NCI-H510A treated with DMSO at 0.1 percent for 48 hours (cell line): ENCODE results near the gene SLC25A15.
"Not testable (repeated sequence)": the region's sequence is repeated elsewhere in the genome, so short reads cannot be mapped to it uniquely, and the experiment has no call there.

ENCODE experiments used
- DNase-seq: peaks from one replicate; lab custom pipeline; 2025; lab: John Stamatoyannopoulos, UW

The SLC25A15 gene

DNA sequence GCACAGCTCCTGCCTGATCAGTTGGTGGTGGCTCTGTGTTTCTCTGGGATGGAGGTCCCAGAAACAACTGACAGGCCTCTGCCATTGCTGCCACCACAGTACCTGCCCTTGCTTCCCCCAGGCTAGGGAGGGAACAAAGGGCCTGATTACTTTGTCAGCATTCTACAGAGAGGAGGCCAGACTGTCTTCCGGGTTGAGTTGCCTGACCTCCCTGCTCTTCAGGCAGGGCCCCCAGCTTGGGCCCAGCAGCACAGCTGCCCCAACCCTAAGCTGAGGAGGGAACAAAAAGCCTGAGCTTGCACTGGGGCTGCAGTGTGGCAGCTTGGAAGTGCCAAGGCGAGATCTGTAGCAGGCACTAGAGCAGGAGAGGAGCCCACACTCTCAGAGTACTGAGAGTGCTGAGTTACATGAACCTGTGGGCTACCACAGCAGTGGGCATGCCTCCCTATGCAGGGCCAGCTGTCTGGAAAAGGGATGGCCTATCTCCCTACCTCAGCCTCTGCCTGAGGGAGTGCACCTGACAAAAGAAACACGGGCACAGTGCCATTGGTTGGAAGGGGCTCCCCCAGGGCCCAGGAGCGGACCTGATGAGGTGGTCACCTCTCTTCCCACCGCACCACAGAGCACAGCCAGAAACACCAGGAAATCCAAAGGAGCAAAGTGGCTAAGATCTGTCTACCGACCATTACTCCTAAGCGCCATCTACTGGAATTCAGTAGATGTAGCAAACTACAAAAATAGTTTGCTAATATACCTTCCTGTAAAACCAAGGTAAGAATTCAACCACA is 24.4 kb downstream of the SLC25A15 start:
- no peak for DNase-seq

DNA sequence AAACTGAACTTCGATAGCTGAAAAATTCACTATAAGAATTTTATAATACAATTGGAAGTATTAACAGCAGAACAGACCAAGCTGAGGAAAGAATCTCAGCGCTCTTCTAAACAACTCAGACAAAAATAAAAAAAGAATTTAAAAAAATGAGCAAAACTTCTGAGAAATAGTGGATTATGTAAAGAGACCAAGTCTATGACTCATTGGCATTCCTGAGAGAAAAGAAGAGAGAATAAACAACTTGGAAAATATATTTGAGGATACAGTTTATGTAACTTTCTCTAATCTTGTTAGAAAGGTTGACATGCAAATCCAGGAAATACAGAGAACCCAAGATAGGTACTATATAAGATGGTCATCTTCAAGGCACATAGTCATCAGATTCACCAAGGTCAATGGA is 25.4 kb downstream of the SLC25A15 start:
- DNase-seq, result no peak

DNA sequence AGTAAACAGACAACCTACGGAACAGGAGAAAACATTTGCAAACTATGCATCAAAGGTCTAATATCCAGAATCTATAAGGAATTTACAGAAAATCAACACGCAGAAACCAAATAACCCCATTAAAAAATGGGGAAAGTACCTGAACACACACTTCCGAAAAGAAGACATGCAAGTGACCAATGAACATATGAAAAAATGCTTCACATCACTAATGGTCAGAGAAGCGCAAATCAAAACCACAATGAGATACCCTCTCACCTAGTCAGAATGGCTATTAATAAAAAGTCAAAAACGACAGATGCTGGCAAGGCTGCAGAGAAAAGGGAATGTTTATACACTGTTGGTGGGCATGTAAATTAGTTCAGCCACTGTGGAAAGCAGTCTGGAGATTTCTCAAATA is 29.5 kb downstream of the SLC25A15 start:
- no peak for DNase-seq

DNA sequence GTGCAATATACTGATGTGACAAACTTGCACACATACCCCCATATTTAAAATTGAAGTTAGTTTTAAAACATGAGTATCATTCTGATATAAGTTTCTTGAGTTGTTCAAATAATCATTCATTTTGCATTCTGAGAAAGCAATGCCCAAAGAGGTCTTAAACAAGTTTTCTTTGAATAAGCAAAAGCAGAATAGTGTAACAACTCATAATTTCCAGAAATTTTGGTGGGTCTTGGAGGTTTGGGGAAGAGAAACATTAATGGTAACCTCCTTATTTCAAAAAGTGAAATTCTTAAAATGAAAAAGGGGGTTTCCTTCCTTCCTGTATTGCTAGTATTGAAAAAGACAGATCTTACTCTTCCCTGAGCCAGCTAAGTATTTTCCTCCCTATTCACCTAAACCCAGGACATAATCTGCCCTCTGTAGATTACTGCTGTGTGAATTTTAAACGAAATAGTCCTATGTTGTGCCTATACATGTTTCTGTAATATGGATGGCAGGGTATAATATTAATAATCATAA is 30.4 kb downstream of the SLC25A15 start:
- DNase-seq, result no peak

DNA sequence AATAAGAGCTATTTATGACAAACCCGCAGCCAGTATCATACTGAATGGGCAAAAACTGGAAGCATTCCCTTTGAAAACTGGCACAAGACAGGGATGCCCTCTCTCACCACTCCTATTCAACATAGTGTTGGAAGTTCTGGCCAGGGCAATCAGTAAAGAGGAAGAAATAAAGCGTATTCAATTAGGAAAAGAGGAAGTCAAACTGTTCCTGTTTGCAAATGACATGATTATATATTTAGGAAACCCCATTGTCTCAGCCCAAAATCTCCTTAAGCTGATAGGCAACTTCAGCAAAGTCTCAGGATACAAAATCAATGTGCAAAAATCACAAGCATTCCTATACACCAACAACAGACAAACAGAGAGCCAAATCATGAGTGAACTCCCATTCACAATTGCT is 50.3 kb downstream of the SLC25A15 start:
- DNase-seq, result not testable (repeated sequence)

DNA sequence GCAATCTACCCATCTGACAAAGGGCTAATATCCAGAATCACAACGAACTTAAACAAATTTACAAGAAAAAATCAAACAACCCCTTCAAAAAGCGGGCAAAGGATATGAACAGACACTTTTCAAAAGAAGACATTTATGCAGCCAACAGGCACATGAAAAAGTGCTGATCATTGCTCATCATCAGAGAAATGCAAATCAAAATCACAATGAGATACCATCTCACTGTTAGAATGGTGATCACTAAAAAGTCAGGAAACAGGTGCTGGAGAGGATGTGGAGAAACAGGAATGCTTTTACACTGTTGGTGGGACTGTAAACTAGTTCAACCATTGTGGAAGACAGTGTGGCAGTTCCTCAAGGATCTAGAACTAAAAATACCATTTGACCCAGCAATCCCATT is 51.5 kb downstream of the SLC25A15 start:
- not testable (repeated sequence) for DNase-seq
